VCaP (cell line): Measurements from ENCODE around the gene TEDC2.

Source experiments
- H3K27ac ChIP-seq: fragments of 450-650 bp; 2 replicates; pipeline ENCODE4 v1.5.1; 2017
- TF ChIP-seq, protein P1 (sequence below): fragments of 450-650 bp; conservative IDR thresholded peaks from 2 replicates; pipeline ENCODE4 v1.5.1; 2017; ENCODE audit warnings: mild to moderate bottlenecking, moderate library complexity

TEDC2 gene

DNA sequence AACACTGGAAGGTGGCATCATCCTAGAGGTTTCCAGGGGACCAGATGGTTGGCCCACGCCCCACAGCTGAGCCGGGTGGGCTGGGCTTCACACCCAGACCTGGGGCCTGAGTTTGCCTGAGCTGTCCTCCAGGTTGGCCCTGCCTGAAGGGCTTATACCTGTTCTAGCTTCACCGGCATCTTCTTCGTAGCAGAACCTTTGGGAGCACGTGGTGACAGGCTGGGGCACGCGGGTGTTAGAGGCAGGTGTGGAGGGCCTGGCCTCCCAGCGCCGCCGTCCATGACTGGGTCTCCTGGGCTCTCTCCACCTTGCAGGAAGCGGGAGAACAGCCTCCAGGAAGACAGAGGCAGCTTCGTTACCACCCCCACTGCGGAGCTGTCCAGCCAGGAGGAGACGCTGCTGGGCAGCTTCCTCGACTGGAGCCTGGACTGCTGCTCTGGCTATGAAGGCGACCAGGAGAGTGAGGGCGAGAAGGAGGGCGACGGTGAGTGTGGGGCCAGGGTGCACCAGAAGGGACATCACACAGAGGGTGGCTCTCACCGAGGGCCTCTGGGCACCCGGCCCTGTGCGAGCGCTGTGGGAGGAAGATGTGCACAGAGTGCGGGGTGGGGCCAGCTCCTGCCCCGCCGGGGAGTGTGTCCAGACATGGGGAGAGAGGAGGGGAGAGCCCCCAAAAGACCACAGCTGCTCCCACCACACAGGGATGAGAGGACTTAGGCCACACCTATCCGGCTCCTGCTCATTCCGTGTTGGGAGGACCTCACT lies 4.6 kb upstream of the TEDC2 start:
- H3K27ac ChIP-seq = no peak overlapping the region
- TF ChIP-seq, protein P1, sequence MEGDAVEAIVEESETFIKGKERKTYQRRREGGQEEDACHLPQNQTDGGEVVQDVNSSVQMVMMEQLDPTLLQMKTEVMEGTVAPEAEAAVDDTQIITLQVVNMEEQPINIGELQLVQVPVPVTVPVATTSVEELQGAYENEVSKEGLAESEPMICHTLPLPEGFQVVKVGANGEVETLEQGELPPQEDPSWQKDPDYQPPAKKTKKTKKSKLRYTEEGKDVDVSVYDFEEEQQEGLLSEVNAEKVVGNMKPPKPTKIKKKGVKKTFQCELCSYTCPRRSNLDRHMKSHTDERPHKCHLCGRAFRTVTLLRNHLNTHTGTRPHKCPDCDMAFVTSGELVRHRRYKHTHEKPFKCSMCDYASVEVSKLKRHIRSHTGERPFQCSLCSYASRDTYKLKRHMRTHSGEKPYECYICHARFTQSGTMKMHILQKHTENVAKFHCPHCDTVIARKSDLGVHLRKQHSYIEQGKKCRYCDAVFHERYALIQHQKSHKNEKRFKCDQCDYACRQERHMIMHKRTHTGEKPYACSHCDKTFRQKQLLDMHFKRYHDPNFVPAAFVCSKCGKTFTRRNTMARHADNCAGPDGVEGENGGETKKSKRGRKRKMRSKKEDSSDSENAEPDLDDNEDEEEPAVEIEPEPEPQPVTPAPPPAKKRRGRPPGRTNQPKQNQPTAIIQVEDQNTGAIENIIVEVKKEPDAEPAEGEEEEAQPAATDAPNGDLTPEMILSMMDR = no peak

DNA sequence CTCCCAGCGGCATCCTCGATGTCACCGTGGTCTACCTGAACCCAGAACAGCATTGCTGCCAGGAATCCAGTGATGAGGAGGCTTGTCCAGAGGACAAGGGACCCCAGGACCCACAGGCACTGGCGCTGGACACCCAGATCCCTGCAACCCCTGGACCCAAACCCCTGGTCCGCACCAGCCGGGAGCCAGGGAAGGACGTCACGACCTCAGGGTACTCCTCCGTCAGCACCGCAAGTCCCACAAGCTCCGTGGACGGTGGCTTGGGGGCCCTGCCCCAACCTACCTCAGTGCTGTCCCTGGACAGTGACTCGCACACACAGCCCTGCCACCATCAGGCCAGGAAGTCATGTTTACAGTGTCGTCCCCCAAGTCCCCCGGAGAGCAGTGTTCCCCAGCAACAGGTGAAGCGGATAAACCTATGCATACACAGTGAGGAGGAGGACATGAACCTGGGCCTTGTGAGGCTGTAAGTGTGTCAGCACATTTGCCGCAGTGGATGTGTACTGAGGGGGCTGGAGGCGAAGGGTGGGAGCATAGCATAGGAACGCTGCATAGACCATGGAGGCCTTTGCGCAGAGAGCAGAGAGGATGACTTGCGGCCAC lies 3.3 kb upstream of the TEDC2 start:
- no peak overlapping the region for H3K27ac ChIP-seq
- TF ChIP-seq, protein P1 = no peak

DNA sequence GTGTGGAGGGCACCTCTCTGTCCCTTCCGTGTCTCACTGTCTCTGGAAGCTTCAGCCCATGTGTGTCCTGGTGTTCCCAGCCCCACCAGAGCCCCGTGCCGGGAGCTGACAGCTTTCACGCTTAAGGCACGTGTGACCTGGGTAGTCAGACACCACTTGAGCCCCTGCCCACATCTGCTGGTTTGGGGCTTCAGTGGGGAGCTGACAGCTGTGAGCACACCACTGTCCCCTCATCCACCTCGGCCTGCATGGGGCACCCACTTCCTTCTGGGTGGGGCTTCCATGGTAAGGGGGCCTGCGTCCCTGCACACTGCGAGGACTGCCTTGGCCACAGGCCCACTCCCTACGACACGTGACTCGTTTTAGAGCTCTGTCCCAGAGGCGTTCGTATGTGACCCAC lies 2.6 kb upstream of the TEDC2 start:
- TF ChIP-seq, protein P1 = no peak
- H3K27ac ChIP-seq = no peak overlapping the region

DNA sequence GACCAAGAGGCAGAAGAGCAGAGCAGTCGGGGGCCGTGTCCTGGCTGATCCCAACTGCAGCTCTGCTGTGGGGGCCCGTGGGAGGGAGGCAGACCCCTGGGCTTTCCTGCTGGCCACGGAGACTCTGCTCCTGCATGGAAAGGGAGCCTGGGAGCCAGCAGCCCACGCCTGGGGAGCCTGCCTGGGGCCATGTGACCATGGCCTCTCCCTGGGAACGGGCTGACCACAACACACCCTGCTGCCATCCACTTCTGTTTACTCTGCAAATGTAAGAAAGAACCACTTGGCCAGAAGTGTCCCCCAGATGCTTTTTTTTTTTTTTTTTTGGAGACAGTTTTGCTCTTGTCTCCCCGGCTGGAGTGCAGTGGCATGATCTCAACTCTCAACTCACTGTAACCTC lies 2.0 kb upstream of the TEDC2 start:
- TF ChIP-seq, protein P1 = no peak
- no peak overlapping the region for H3K27ac ChIP-seq

DNA sequence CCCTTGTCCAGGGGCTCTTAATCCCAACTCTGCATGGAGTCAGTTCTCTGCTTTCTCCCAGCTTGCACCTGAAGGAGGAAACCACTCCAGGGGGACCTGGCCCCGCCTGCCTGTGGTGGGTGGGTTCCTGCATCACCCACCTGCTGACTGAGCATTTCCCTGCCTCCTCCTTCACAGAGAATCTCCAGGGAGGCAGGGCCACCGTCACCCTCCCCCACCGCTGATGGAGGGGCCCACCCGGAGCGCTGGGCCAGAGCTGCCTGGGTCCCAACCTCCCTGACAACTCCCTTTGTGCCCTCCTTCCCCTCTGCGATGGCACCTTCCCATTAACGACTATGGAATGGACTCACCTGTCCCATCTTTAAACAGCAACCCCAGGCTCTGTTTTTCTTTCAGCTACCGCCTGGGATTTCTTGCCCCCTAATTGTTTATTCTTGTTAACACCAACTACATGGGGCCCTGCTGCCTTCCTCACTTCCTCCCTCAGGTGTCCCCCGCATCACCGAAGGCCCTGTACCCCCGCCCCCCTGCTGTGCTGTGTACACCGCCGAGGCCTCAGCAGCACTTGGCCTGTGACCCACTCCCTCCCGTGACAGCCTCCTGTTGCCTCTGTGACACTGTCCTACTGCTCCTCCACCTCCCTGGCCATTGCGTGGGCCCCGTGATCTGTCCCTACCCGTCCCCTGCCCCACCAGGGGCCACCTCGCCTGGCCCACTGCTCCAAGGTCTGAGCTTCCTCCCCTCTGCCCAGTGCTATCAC lies 842 bp upstream of the TEDC2 start:
- peak overlapping the region; percentile 72 for H3K27ac ChIP-seq
- TF ChIP-seq, protein P1 = no peak

DNA sequence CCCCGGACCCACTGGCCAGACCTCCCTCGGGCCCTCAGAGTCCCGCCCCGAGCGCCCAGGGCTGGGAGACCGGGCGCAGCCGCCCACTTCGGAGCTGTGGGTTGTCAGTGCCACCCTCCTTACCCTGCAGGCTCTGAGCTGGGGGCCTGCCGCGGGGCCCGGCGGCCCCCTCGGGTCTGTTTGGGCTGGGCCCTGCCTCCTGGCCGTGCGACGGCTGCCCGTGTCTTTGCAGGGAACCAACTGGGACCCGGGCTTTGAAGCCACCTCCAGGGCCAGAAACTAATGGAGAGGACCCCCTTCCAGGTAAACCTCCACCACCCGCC lies 443 bp downstream of the TEDC2 start:
- peak overlapping the region; percentile 72 for H3K27ac ChIP-seq
- TF ChIP-seq, protein P1 = no peak

DNA sequence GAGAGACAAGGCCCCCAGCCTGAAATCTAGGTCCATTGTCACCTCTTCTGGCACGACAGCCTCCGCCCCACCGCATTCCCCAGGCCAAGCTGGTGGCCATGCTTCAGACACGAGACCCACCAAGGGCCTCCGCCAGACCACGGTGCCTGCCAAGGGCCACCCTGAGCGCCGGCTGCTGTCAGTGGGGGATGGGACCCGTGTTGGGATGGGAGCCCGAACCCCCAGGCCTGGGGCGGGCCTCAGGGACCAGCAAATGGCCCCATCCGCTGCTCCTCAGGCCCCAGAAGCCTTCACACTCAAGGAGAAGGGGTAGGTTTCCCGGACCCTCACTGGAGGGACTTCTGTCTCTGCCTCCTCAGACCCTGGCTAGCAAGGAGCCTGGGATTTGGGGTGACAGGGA lies 1.0 kb downstream of the TEDC2 start:
- H3K27ac ChIP-seq = peak overlapping the region; percentile 72; the same call in 1 of the 2 replicates
- TF ChIP-seq, protein P1 = no peak
